Activated T-cell treated with anti-CD3 and anti-CD28 coated beads, Interleukin-2, amount 50 U/mL, for 24 hours (primary cell): ENCODE data around the gene ZNF674.
"Not testable (repeated sequence)": the region's sequence is repeated elsewhere in the genome, so short reads cannot be mapped to it uniquely, and the experiment has no call there.

ENCODE experiments used
- DNase-seq: peaks from one replicate; pipeline ENCODE4 v3.0.0-alpha.2; 2020
- H3K27ac Mint-ChIP-seq: 2 replicates; pipeline ENCODE4 v1.8.0; 2020; ENCODE audit warnings: mild to moderate bottlenecking, mixed read lengths
- H3K27me3 Mint-ChIP-seq: 2 replicates; pipeline ENCODE4 v1.8.0; 2020; ENCODE audit warnings: mixed read lengths
- H3K36me3 Mint-ChIP-seq: 2 replicates; pipeline ENCODE4 v1.8.0; 2020; ENCODE audit warnings: low read depth, mixed read lengths
- H3K4me1 Mint-ChIP-seq: 2 replicates; pipeline ENCODE4 v1.8.0; 2020; ENCODE audit warnings: low read depth, mixed read lengths
- H3K4me3 Mint-ChIP-seq: 2 replicates; pipeline ENCODE4 v1.8.0; 2020; ENCODE audit warnings: mild to moderate bottlenecking, moderate library complexity, mixed read lengths
- H3K9me3 Mint-ChIP-seq: 2 replicates; pipeline ENCODE4 v1.8.0; 2020; ENCODE audit warnings: mixed read lengths

ZNF674 gene

DNA sequence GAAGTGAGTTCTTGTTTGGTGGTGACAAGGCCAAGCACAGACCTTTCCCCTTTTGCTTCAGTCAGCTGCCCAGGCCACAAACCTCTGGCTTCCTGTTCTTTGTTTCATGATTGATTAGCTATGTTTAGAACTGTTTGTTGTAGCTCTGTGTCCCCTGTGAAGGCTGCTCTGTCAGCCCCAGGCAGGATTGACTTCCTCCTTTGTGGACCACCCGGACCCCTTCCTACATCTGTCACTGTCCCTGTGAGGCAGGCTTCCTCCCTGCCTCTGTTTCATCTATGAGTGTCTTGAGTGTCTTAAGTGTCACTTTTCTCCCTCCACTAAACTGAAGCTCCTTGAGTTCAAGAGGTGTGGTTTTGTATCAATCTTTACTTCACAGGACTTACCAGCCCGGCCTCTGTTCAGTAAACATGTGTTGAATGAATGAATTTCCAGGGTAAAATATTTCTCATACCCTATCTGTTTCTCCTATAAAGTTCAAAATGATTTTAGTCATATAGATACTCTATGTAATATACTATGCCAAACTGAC, 83.5 kb downstream of the ZNF674 start:
- DNase-seq = no peak
- Mint-ChIP-seq H3K27me3 (peaks cover 7% of the 10 kb centered on the region), H3K4me1 (peaks cover 14% of the 10 kb centered on the region), H3K9me3 (no peaks in the 10 kb centered on the region), H3K36me3 (peaks cover 52% of the 10 kb centered on the region), H3K27ac (peak overlapping the region; percentile 73), H3K4me3 (no peak overlapping the region)

DNA sequence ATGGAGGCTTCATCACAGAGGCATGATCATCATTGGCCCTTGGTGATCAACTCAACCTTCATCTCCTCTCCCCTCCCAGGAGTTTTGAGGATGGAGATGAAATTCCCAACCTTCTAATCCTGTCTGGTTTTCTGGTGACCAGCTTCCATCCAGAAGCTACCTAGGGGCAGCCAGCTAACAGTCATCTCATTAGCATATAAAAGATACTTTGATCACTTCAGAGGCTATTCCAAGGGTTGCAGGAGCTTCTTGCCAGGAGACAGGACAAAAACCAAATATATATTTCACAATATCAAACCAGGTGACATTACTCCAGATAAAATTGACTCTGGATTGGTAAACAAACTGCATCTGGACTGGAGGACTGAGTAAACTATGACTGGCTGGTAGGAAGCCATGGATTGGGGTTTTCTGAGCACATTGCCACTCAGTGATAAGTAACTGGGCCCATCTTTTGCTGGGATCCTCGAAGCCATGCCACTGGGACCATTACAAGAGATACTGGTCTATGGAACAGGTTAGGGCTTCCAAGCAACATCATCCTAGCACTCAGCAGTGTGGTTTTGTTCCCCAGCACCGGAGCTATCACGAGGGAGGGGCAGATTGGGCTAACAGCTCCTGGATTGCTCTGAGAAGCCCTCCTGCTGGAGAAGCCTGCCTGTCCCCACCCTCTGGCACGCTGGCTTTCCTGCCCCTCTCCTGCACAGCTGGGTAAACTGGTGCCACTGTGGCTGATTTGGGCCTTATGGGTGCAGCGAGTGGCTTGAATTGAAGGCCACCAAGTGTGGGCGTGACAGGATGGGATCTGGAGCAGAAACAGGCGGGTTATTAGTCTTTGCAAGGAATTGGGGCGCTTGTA, 84.2 kb downstream of the ZNF674 start:
- H3K4me3 Mint-ChIP-seq, DNase-seq, H3K27ac Mint-ChIP-seq, H3K9me3 Mint-ChIP-seq: not testable (repeated sequence)
- Mint-ChIP-seq H3K36me3 (peaks cover 50% of the 10 kb centered on the region), H3K27me3 (peaks cover 11% of the 10 kb centered on the region), H3K4me1 (peaks cover 14% of the 10 kb centered on the region)

DNA sequence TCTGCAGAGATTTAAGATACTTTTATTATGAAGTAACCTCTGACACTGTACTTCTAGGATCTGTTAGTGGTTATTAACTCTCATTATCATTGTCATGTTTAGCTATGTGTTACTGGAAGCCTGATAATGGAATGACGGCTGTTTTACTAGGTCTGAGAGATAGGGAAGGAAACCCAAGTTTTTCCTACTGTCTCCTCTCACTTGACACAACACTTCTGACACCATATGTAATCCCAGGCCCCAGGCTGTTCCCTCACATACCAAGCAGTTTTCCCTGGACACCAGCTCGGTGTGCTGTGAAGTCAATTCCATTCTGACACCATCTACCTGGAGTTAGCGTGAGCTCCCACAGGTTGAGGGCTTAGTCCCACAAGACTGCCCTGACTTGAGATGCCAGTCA, 85.6 kb downstream of the ZNF674 start:
- H3K36me3 Mint-ChIP-seq = peaks cover 49% of the 10 kb centered on the region
- H3K27ac Mint-ChIP-seq = no peak overlapping the region
- no peaks in the 10 kb centered on the region for H3K9me3 Mint-ChIP-seq
- no peak overlapping the region for H3K4me3 Mint-ChIP-seq
- peaks cover 14% of the 10 kb centered on the region for H3K4me1 Mint-ChIP-seq
- no peak for DNase-seq
- peaks cover 15% of the 10 kb centered on the region for H3K27me3 Mint-ChIP-seq

DNA sequence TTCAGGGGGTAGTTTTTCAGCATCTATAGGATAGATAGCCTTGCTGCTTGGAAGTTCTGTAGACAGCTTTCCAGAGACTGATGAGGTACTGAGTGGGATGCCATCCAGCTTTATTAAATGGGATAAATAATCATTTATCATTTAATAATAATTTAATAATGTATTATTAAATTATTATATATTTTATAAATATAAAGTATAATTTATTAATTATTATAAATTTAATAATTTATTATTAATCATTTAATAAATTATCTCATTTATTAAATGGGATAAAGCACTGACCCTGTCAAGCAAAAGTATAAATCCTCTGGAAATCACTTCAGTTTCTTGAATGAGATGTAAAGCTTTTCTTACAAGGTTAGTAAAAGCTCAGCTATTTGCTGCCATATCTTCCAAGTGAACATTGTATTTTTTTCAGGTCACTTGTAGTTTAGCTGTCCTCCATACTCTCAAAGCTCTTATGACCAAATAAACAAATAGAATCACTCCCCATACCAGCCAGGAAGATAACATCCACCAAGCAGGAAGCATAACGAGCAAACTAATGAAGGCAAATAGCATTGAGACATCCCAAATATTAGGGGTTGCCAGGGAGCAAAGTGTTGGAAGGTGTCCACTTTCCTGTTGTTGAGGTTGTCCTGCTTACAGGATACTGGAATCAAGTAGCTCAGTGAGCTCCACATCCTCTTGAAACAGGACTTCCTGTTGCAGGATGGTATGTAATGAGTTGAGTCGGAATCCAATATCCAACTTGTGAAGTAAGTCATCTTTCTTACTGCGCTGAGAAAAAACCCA, 88.9 kb downstream of the ZNF674 start:
- H3K9me3 Mint-ChIP-seq = no peaks in the 10 kb centered on the region
- peaks cover 5% of the 10 kb centered on the region for H3K4me1 Mint-ChIP-seq
- H3K36me3 Mint-ChIP-seq = peaks cover 43% of the 10 kb centered on the region
- DNase-seq = no peak
- peaks cover 19% of the 10 kb centered on the region for H3K27me3 Mint-ChIP-seq
- no peak overlapping the region for H3K4me3 Mint-ChIP-seq
- no peak overlapping the region for H3K27ac Mint-ChIP-seq
